GM21825 (cell line): ENCODE data around the gene GNS.

Experiments used
- ATAC-seq: cut with Tn5 transposase; IDR thresholded peaks from one replicate; pipeline ENCODE4 v1.9.1; 2021; ENCODE audit warnings: mild to moderate bottlenecking, moderate library complexity; ENCODE audit not compliant: unreplicated experiment

GNS gene

GRCh38 chr12:64739778-64740177 lies 19.4 kb downstream of the GNS start:
- no peak for ATAC-seq

DNA sequence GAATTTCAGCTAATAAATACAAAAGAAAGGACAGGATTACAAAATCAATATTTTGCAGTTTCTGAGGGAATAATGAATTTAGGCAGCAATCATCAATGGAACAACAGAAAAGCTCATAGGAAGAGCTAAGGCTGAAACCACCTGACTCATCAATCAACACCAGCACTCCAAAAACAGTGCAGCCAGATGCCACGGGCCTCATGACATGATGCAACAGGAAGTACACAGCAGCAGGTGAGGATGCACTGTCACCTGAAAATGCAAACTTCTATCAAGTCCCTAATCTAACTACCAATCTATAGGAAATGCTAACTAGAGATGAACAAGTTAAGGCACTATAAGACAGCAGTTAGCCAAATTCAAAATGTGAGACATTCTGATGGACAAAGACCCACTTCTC lies 21.7 kb downstream of the GNS start:
- no peak for ATAC-seq

DNA sequence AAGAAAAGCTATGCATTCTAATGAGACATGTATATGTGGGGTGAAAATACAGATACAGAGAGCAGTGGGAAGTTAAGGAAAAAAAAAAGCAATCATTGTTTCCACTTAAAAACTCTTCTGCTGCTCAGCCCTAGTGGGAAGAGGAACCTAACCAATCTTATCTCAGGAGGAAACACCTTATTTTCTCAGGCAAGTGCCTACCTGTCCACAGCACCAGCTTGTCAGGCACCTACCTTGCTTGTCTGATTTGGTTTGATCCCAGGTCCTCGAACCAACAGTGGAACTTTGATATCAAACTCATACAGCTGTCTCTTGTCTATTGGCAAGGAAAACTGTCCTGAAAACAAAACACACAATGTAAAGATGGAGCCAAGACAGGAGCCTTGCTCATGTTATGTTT lies 22.4 kb downstream of the GNS start:
- no peak for ATAC-seq

DNA sequence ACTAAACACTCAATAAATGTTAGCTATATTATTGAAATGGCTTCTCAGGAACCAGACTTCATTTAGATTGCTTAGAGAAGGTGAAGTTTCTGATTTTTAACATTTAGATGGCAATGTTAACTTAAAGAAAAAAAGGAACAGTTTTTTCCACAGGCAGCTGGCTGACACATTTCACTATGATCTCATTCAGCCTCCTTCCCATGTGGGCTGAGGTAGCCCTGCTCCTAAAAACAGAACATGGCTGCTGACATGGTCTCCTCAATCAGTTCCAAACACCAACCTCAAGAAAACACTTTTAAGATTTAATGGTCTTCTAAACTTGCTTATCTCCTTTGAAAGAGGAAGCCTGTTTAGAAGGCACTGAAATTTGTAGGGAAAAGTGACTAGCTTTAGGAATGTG lies 23.8 kb downstream of the GNS start:
- ATAC-seq, result no peak

DNA sequence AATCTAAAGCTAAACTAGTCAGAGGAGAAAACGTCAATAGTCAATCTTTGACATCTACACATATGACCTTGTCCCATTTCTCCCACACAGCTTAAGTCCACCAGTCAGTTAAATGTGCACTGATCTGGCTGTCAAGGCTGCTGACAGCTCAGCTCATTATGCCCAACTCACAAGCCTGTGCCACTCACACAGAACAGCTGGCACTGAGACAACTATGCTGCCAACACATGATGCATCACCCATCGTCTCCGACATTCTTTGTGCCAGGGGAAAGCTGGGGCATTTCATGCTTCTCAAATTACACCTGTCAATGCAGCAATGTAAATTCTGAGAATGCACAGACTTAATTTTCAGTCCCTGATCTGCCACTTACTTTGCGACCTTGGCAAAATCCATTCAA lies 25.3 kb downstream of the GNS start:
- ATAC-seq, result no peak

- ATAC-seq, result no peak
Observed at GRCh38 chr12:64731683-64732082, 27.5 kb downstream of the GNS start.

DNA sequence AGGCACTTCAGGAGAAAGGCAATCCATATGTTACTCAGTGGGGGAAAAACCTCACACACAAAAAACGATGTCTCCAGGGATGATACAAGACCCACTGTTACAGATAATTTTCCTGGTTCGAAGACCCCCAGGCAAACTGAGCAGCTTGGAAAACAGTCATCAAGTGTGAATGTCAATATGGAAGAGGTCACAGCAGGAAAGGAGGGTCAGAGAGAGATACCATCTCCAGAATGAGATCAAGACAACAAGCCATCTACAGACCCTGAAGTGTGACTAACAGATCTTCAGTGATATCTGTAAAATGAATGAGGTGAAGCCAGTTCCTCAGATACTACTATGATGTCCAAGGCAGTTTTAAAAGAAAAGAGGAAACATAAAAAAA lies 28.6 kb downstream of the GNS start:
- ATAC-seq, result no peak

DNA sequence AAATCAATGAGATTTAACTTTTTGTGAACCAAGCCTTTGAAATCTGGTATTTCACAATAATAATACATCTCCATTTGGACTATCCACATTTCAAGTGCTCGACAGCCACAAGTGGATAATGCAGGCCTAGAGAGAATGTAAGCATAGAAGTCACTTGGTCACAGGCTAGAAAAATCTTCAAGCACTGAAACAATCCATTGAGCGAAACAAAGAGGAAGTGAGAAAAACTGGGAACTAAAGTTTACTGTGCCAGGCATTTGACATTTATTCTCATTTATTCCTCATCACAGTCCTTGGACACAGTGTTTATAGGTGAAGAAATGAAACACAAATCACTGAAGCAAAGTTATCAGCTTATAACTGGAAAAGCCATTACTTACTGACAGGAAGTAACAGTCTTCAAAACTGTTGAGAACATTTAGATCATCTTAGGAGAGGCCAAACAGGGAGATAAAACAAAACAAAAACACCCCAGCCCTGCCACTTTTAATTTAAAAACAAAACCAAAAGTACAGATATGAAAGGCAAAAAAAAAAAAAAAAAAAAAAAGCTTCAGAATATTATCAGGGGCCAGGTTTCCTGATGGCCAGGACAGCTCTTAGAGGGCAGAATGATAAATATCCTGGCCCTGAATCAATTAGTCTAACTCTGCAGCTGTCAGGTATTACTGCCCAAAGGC lies 29.2 kb downstream of the GNS start:
- ATAC-seq, result no peak

- no peak for ATAC-seq
Observed at GRCh38 chr12:64724201-64724745, 34.9 kb downstream of the GNS start.

DNA sequence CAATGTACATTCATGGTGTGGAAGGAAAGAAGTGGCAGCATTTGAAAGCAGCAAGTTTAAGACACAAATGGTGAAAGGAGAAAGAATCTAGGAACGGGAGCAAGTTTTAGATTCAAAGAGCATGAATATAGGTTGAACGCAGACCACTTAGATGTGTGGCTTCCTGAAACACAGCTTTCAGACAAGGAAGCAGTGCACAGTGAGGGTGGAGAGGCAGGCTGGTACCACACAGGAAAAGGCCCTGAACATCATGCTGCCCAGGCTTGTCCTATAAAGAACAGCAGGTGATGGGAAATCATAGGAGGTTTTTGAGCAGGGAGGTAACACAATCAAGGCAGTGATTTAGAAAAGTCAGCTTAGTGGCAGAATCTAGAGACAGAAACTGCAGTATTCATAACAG lies 35.6 kb downstream of the GNS start:
- no peak for ATAC-seq

GRCh38 chr12:64722835-64723234 lies 36.4 kb downstream of the GNS start:
- ATAC-seq, result no peak

- ATAC-seq, result no peak
Observed at GRCh38 chr12:64720884-64721283, 38.3 kb downstream of the GNS start.

GRCh38 chr12:64718649-64719048 lies 40.6 kb downstream of the GNS start:
- no peak for ATAC-seq

DNA sequence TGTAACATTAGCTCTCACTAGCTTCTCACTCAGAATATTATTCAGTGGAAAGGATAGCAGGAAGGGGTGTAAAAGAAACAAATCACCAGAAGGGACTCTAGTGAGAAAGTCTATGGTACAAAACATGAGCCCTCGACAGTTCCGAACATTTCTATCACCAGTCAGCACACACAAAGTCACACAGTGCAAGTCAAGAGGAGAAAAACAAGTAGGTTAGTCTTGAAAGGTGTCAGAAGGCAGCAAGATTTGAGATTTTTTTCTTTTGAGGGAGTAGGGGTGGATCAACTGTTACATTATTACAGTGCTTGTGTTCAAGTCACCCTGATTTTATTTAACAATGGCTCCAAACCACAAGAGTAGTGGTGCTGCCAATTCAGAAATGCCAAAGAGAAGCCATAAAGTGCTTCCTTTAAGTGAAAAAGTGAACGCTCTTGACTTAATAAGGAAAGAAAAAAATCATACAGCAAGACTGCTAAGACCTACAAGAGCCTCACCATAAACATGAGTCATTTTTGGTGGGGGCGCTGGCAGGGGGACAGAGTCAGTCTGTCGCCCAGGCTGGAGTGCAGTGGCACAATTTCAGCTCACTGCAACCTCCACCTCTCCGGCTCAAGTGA lies 42.3 kb downstream of the GNS start:
- no peak for ATAC-seq

- no peak for ATAC-seq
Observed at GRCh38 chr12:64716371-64716770, 42.8 kb downstream of the GNS start.

DNA sequence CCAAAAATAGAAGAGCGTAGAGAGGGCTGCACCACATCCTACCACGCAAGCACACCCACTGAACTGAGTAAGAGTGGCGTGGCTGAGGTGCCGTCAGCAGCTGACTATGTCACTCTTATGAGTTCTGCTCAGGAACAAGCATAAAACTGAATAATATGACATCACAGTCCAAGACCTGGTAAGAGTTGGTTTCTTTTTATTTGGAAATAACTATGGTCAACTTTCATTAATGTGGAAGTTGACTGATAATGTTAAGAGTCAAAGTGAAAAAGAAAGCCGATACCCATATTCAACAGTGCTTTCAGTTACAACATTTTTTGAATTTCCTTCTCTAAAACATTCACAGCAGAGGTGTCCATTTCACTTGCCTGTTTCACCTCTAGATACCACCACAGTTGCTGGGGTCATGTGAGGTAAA lies 44.6 kb downstream of the GNS start:
- peak; percentile 49 for ATAC-seq

DNA sequence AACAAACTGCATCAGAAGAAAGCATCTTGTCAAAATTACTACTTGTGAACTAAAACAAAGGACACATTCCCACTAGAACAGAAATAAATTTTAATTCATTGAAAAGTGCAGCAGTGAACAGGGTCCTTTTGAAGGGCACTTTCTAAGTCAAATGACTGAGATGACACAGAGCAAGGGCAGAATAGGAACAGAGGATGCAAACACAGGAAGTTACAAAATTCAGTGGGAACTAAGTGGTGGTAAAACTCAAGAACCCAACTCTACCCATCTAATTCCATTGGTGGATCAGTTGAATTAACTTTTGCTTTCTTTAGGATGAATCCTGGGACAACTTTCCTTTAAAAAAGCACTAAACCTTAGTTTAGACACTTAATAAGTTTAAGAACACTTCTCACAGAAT lies 45.8 kb downstream of the GNS start:
- no peak for ATAC-seq

GRCh38 chr12:64709429-64709828 lies 49.8 kb downstream of the GNS start:
- no peak for ATAC-seq

DNA sequence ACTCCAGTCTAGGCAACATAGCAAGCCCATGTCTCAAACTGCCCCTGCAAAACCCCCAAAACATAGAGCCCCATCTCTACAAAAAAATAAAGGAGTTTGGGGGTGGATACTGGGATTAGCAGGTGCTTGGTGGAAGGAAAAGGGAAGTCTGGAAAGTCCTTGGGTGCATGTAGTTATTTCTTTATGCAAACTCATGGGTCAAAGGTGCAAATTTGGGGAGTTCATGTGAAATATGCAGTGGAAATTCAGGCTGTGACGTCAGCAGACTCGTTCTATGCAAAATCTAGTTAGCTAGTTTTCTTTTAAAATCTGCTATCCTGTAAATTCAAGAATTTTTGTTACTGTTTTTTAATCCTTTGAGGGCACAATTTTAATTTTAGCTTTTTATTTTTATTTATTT lies 51.3 kb downstream of the GNS start:
- no peak for ATAC-seq

DNA sequence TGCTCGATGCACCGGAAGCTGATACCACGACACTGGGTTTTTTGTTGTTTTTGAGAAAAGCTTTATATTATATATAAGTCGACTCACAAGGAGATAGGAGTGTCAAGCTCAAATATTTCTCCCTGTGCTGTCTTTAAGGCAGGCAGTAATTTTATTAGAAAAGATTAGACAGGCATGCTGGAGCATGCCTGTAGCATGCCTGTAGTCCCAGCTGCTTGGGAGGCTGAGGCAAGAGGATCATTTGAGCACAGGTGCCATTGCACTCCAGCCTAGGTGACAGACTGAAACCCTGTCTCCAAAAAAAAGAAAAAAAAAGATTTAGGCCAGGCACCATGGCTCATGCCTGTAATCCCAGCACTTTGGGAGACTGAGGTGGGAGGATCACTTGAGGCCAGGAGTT lies 51.8 kb downstream of the GNS start:
- ATAC-seq, result no peak

DNA sequence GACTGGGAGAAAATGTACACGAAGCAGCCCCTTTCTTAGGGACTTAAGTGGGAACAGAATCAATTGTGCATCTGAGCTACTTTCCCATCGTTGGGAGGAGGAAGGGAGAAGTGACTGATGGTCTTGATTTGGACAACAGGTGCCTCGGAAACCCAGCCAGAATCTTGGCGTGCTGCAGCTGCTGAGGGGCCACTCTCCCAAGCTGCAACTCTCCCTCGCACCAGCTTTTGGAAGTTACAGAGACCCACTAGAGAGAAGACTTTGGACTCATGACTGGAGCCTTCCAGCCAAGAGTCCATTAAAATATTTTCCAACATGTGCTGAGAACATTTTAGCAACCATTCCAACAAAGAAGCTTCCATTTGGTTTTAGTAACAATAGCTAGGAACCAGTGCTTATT lies 52.3 kb downstream of the GNS start:
- ATAC-seq, result no peak

DNA sequence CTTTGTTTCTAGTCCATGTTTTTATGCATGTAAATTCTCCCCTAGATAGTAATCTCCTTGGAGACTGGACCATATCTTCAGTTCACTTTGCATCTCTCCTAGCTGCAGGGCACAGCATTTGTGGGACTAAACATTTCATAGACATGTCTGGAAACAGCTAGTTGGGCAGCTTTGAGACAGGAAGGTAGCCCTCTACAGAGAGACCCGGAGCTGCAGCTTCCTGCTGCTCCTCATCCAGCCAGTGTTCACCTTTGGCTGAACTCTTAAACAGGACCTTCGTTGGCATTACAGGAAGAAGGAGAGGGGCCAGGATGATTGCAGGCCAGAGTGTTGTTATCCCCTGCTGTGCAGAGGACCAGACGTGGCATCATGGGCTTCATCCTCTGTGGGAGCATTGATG lies 52.9 kb downstream of the GNS start:
- ATAC-seq, result no peak

- no peak for ATAC-seq
Observed at GRCh38 chr12:64701283-64701682, 57.9 kb downstream of the GNS start.
